NOMO-1 treated with DMSO at 0.1 percent for 48 hours (cell line): ENCODE data around the gene SIRT7.

Experiments used
- DNase-seq: peaks from one replicate; lab custom pipeline; 2025; ENCODE audit not compliant: unreplicated experiment; lab: John Stamatoyannopoulos, UW

Gene SIRT7

GRCh38 chr17:81917565-81918332, at the start of gene SIRT7:
TSS of gene SIRT7 (minus strand) at chr17:81918176. CDS start at chr17:81918131, 45 bp downstream.
- peak; percentile 76 for DNase-seq

GRCh38 chr17:81967244-81967532, 49.2 kb upstream of the SIRT7 start:
- no peak for DNase-seq

- DNase-seq, result peak; percentile 81
Measured at GRCh38 chr17:81966343-81967243, 48.6 kb upstream of the SIRT7 start.

- DNase-seq, result no peak
Measured at GRCh38 chr17:81964081-81964849, 46.3 kb upstream of the SIRT7 start.

- DNase-seq, result no peak
Measured at GRCh38 chr17:81962499-81963441, 44.8 kb upstream of the SIRT7 start.

- DNase-seq, result no peak
Measured at GRCh38 chr17:81961521-81962498, 43.8 kb upstream of the SIRT7 start.

GRCh38 chr17:81961087-81961511, 43.1 kb upstream of the SIRT7 start, which contains the start of gene NOTUM:
TSS of gene NOTUM (minus strand) at chr17:81961187. CDS start at chr17:81960909, 278 bp downstream.
- peak; percentile 12 for DNase-seq

- DNase-seq, result no peak
Measured at GRCh38 chr17:81960130-81960958, 42.4 kb upstream of the SIRT7 start.

- DNase-seq, result peak; percentile 43
Measured at GRCh38 chr17:81959362-81960129, 41.6 kb upstream of the SIRT7 start.

GRCh38 chr17:81958633-81959342, 40.8 kb upstream of the SIRT7 start:
- no peak for DNase-seq

GRCh38 chr17:81957691-81958432, 39.9 kb upstream of the SIRT7 start:
- no peak for DNase-seq

- DNase-seq, result no peak
Measured at GRCh38 chr17:81956607-81957589, 38.9 kb upstream of the SIRT7 start.

GRCh38 chr17:81955756-81956544, 38.0 kb upstream of the SIRT7 start:
- no peak for DNase-seq

GRCh38 chr17:81955058-81955681, 37.2 kb upstream of the SIRT7 start:
- DNase-seq, result no peak
